A172 (cell line): ENCODE results near the gene RBPJ. TPM values are rescaled to one million over a fixed set of nuclear protein-coding genes. Genes with fewer than 3 reads are reported as not detected.

ENCODE experiments used
- total RNA-seq: library from RNA; depleted of rRNA; stranded (reverse); fragments of >200 nt; shearing (Covaris generic); gene quantifications from 2 replicates; pipeline ENCODE4 v1.2.3, GENCODE V29; 2014; rRNA removed

Gene RBPJ
- total RNA-seq, 1 experiment from 2014 or later: 31.1 TPM

Other genes starting within 250 kb of the RBPJ start
- gene CCKAR, start 169.5 kb downstream of the RBPJ start, total RNA-seq: not detected in 2 replicates